K562 (cell line): ENCODE measurements around the gene ARF5. TPM values are rescaled to one million over a fixed set of nuclear protein-coding genes. Genes with fewer than 3 reads are reported as not detected.

ENCODE experiments used
- ATAC-seq: fragments of 200-7000 bp; cut with Tn5 transposase; 3 replicates; pipeline ENCODE4 v1.9.1; 2020; ENCODE audit warnings: moderate library complexity
- BruUV-seq: library from RNA; stranded (reverse); fragments of 400-500 nt; replicated peaks from 2 replicates; lab custom pipeline; 2021; lab: Mats Ljungman, UMichigan
- CTCF ChIA-PET: fragments of 300-600 bp; formaldehyde crosslinking; extraction: SDS; loops from one replicate; lab custom pipeline; 2021; ENCODE audit warnings: low intra/inter-chr PET ratio; lab: Yijun Ruan, JAX
- POLR2A ChIA-PET: fragments of 300-600, 350-650 bp; sonication (Branson Sonifier 250); formaldehyde crosslinking; extraction: SDS; loops from one replicate; lab custom pipeline; 2021; ENCODE audit warnings: antibody characterized with exemption, inconsistent platforms; lab: Yijun Ruan, JAX
- DNase-seq, 4 experiments: peaks; one replicate each; pipeline versions ENCODE4 v3.0.0 to v3.0.0-alpha.2; 2011 to 2018; ENCODE audit warnings: low spot score in 3 of 4, mixed read lengths in 3 of 4; ENCODE audit errors: extremely low read depth in 1 of 4
- FAIRE-seq: peaks from 2 replicates; lab custom pipeline; 2011; peaks lifted over from hg19 to GRCh38; lab: Jason Lieb, UNC
- H2AFZ ChIP-seq: 2 replicates; pipeline ENCODE4 v1.6.0; 2011; ENCODE audit warnings: low read depth, low read length, control low read depth, inconsistent platforms
- H3K27ac ChIP-seq: fragments of 200-600 bp; 3 replicates; pipeline ENCODE4 v1.8.0; 2011; ENCODE audit warnings: low read depth, mild to moderate bottlenecking, control low read depth, inconsistent platforms, low read length, moderate library complexity, mixed read lengths; ENCODE audit errors: extremely low read depth
- H3K27me3 ChIP-seq, 2 experiments: fragments of 300-600 bp in 1 of 2; 2 replicates in 1 of 2; 3 replicates in 1 of 2; pipeline versions ENCODE4 v1.6.0 to v1.8.0; 2011; ENCODE audit warnings: inconsistent platforms in 2 of 2, low read length in 2 of 2, mild to moderate bottlenecking in 1 of 2, mixed read lengths in 1 of 2, moderate library complexity in 1 of 2; ENCODE audit not compliant: control insufficient read depth in 2 of 2, insufficient read depth in 2 of 2
- H3K36me3 ChIP-seq: fragments of 300-600 bp; 3 replicates; pipeline ENCODE4 v1.8.0; 2011; ENCODE audit warnings: mild to moderate bottlenecking, low read length, inconsistent platforms; ENCODE audit not compliant: control insufficient read depth, insufficient read depth
- H3K4me1 ChIP-seq, 2 experiments: fragments of 200-600 bp in 1 of 2; replicated peaks in 1 of 2; 2 replicates in 1 of 2; 3 replicates in 1 of 2; pipeline versions ENCODE4 v1.5.1 to v1.8.0; 2011; ENCODE audit warnings: inconsistent platforms in 2 of 2, low read length in 2 of 2, mild to moderate bottlenecking in 1 of 2, mixed read lengths in 1 of 2, moderate library complexity in 1 of 2; ENCODE audit not compliant: control insufficient read depth in 2 of 2, insufficient read depth in 2 of 2
- H3K4me2 ChIP-seq: 2 replicates; pipeline ENCODE4 v1.6.1; 2011; ENCODE audit warnings: low read length, control low read depth, inconsistent platforms, mixed read lengths; ENCODE audit not compliant: insufficient read depth
- H3K4me3 ChIP-seq: fragments of 200-600 bp; sonication (generic), shearing (Covaris generic); 2 replicates; pipeline ENCODE4 v1.5.1; 2016; ENCODE audit warnings: control low read depth, inconsistent platforms
- H3K79me2 ChIP-seq: fragments of 200-600 bp; 3 replicates; pipeline ENCODE4 v1.8.0; 2011; ENCODE audit warnings: low read length, inconsistent platforms; ENCODE audit not compliant: control insufficient read depth, insufficient read depth
- H3K9ac ChIP-seq, 2 experiments: 2 replicates each; pipeline versions ENCODE4 v1.6.0 to v1.6.1; 2011; ENCODE audit warnings: low read depth in 2 of 2, low read length in 2 of 2, control low read depth in 1 of 2, inconsistent platforms in 1 of 2, mild to moderate bottlenecking in 1 of 2, mixed read lengths in 1 of 2; ENCODE audit not compliant: insufficient read depth in 1 of 2
- H3K9me1 ChIP-seq: one replicate; pipeline ENCODE4 v1.6.0; 2011; ENCODE audit warnings: inconsistent platforms, mild to moderate bottlenecking, low read length, moderate library complexity; ENCODE audit not compliant: control insufficient read depth, insufficient read depth
- H3K9me3 ChIP-seq: replicated peaks from 2 replicates; pipeline ENCODE4 v1.5.1; 2011; ENCODE audit warnings: low read depth, low read length, inconsistent platforms; ENCODE audit not compliant: control insufficient read depth, insufficient read depth
- H4K20me1 ChIP-seq: replicated peaks from 2 replicates; pipeline ENCODE4 v1.6.1; 2011; ENCODE audit warnings: low read length, inconsistent platforms, mixed read lengths; ENCODE audit not compliant: control insufficient read depth, insufficient read depth
- DDX20 ChIP-seq: fragments of 450-650 bp; IDR thresholded peaks from 2 replicates; pipeline ENCODE4 v1.6.1; 2016; ENCODE audit warnings: missing genetic modification characterization, low read depth, mild to moderate bottlenecking, missing compliant biosample characterization, moderate library complexity
- GTF2E2 ChIP-seq: fragments of 200-800 bp; sonication (Bioruptor generic); IDR thresholded peaks from 2 replicates; pipeline ENCODE4 v1.6.1; 2016; ENCODE audit warnings: missing genetic modification characterization, missing compliant biosample characterization
- NFE2 ChIP-seq: IDR thresholded peaks from 2 replicates; pipeline ENCODE4 v1.6.1; 2014; ENCODE audit warnings: antibody characterized with exemption, low read depth
- PKNOX1 ChIP-seq: fragments of 450-650 bp; IDR thresholded peaks from 2 replicates; pipeline ENCODE4 v1.6.1; 2016
- THRB ChIP-seq: fragments of 450-650 bp; formaldehyde crosslinking; conservative IDR thresholded peaks from 2 replicates; pipeline ENCODE4 v1.4.0; 2022; ENCODE audit warnings: mild to moderate bottlenecking, missing genetic modification characterization
- ZNF589 ChIP-seq: fragments of 200-800 bp; sonication (Bioruptor generic); IDR thresholded peaks from 2 replicates; pipeline ENCODE4 v1.6.1; 2016; ENCODE audit warnings: low read depth, missing genetic modification characterization, missing compliant biosample characterization
- WGBS: fragments of 100-300 bp; shearing (Covaris generic); methylation state at CpG from one replicate; pipeline ENCODE4 v1.1.6; 2016; ENCODE audit warnings: low coverage, mixed read lengths; ENCODE audit not compliant: insufficient coverage; ENCODE audit errors: missing lambda C conversion rate; 5-methylcytosine and 5-hydroxymethylcytosine counted together
- in situ Hi-C: fragments of 300-500 bp; cut with MboI; formaldehyde crosslinking; loops from 4 replicates; pipeline ENCODE4 v1.15.0; 2018; ENCODE audit warnings: inconsistent platforms, mixed read lengths
- intact Hi-C: fragments of 100-400 bp; cut with micrococcal nuclease; formaldehyde crosslinking; loops from 2 replicates; pipeline ENCODE4 v1.14.2; 2022
- polyA plus RNA-seq, 8 experiments: library from polyadenylated mRNA; depleted of rRNA in 4 of 8; stranded (reverse) in 5 of 8; unstranded in 3 of 8; fragments of >200 nt; fragmentation: Nextera tagmentation in 2 of 8; fragmentation: Illumina TruSeq in 1 of 8; extraction: Ambion mirVana in 2 of 8; extraction: Trizol in 1 of 8; gene quantifications; 2 replicates each; pipeline versions ENCODE4 v1.2.1 to v1.2.3, GENCODE V29; 2011 to 2014; ENCODE audit warnings: inconsistent platforms in 1 of 8, missing spikeins in 1 of 8
- total RNA-seq, 7 experiments: library from RNA; depleted of rRNA in 6 of 7; stranded (reverse); fragments of >200 nt in 6 of 7; fragmentation: Illumina TruSeq in 2 of 7; extraction: Trizol in 2 of 7; gene quantifications; 2 replicates each; pipeline versions ENCODE4 v1.2.1 to v1.2.3, GENCODE V29; 2011 to 2021; ENCODE audit warnings: low replicate concordance in 1 of 7

Gene ARF5
- total and polyA plus RNA-seq, 9 of the 15 experiments (the other 6 are each of a cell fraction or from before 2014, with no cell fraction given), result 8.1 to 290 (median 125) TPM

GRCh38 chr7:127586346-127586745, 1.9 kb upstream of the ARF5 start:
- Histone ChIP-seq H3K4me1 (peaks cover 28 to 55% of the 10 kb centered on the region in 2 experiments; a peak in 4 of 5 replicates), H3K9me3 (peaks cover 6% of the 10 kb centered on the region; the same call in 1 of the 2 replicates), H4K20me1 (peaks cover 6% of the 10 kb centered on the region), H3K9ac (no peak overlapping the region), H3K9me1 (peaks cover 10% of the 10 kb centered on the region), H3K27me3 (no peaks in the 10 kb centered on the region), H3K79me2 (peaks cover 34% of the 10 kb centered on the region), H2AFZ (peak overlapping the region; percentile 97), H3K4me3 (no peak overlapping the region), H3K27ac (peak overlapping the region; percentile 58; the same call in 1 of the 3 replicates), H3K36me3 (peaks cover 43% of the 10 kb centered on the region), H3K4me2 (no peak overlapping the region; the same call in 1 of the 2 replicates)
- 60% methylated on average over 2 of the region's 2 CpGs for WGBS
- no peak for ATAC-seq
- no peak for DNase-seq
- in situ Hi-C loops (no loop called here), intact Hi-C loops (loop anchor here (5.0 kb wide), 1 partner anchor 66 kb away; the partner anchor contains the start of gene SND1)
- CTCF ChIA-PET, result no interaction called here
- TF ChIP-seq GTF2E2 (tag), result no peak
- TF ChIP-seq PKNOX1, result no peak
- TF ChIP-seq THRB (CRISPR knock-in tag), result no peak
- no peak for TF ChIP-seq DDX20 (tag)
- no peak for TF ChIP-seq NFE2
- TF ChIP-seq ZNF589 (CRISPR knock-in tag), result peak; percentile 9; the same call in 1 of the 2 replicates
- no TSS peak for BruUV-seq
- no peak for FAIRE-seq
- POLR2A ChIA-PET, result interaction anchor here (1.5 to 1.8 kb wide), 2 partner anchors 23 to 65 kb away, joined by 7 to 9 read pairs; no protein-coding TSS in a partner anchor
